Measurements from ENCODE around the gene ALDH16A1. TPM values are rescaled to one million over a fixed set of nuclear protein-coding genes. Genes with fewer than 3 reads are reported as not detected.

Gene ALDH16A1
- total RNA-seq, 1 experiment from 2014 or later = 50.9 TPM

- in situ Hi-C loops (cut with HindIII; ENCODE audit: low sequenced_read_pairs) = no loop called here
- no peak for DNase-seq (ENCODE audit: low spot score)
Measured at GRCh38 chr19:49497047-49497788, 44.2 kb downstream of the ALDH16A1 start.

- in situ Hi-C loops (cut with HindIII; ENCODE audit: low sequenced_read_pairs) = no loop called here
Measured at GRCh38 chr19:49497789-49498103, 44.7 kb downstream of the ALDH16A1 start.

GRCh38 chr19:49498475-49498874 is 45.5 kb downstream of the ALDH16A1 start:
- DNase-seq (ENCODE audit: low spot score) = no peak
- in situ Hi-C loops (cut with HindIII; ENCODE audit: low sequenced_read_pairs) = no loop called here

More at GRCh38 chr19:49497789-49498103, 44.7 kb downstream of the ALDH16A1 start:
- DNase-seq (ENCODE audit: low spot score) = no peak

GRCh38 chr19:49499030-49499670 is 46.1 kb downstream of the ALDH16A1 start:
- in situ Hi-C loops (cut with HindIII; ENCODE audit: low sequenced_read_pairs) = no loop called here
- DNase-seq (ENCODE audit: low spot score) = no peak

GRCh38 chr19:49502866-49503581 is 50.0 kb downstream of the ALDH16A1 start:
- peak; percentile 48 for DNase-seq (ENCODE audit: low spot score)
- in situ Hi-C loops (cut with HindIII; ENCODE audit: low sequenced_read_pairs) = no loop called here

GRCh38 chr19:49503582-49503962 is 50.5 kb downstream of the ALDH16A1 start:
- in situ Hi-C loops (cut with HindIII; ENCODE audit: low sequenced_read_pairs) = no loop called here
- DNase-seq (ENCODE audit: low spot score) = no peak

- DNase-seq (ENCODE audit: low spot score) = peak; percentile 42
- in situ Hi-C loops (cut with HindIII; ENCODE audit: low sequenced_read_pairs) = no loop called here
Measured at GRCh38 chr19:49506575-49507105, 53.6 kb downstream of the ALDH16A1 start.

GRCh38 chr19:49507803-49508494 is 54.9 kb downstream of the ALDH16A1 start:
- no peak for DNase-seq (ENCODE audit: low spot score)
- in situ Hi-C loops (cut with HindIII; ENCODE audit: low sequenced_read_pairs) = no loop called here

GRCh38 chr19:49512970-49513745 is 60.1 kb downstream of the ALDH16A1 start:
- DNase-seq (ENCODE audit: low spot score) = no peak
- in situ Hi-C loops (cut with HindIII; ENCODE audit: low sequenced_read_pairs) = loop anchor here (5.0 to 10.0 kb wide), 2 partner anchors 49 to 162 kb away; partner anchors contain the start of gene PRMT1

GRCh38 chr19:49513746-49514118 is 60.7 kb downstream of the ALDH16A1 start:
- DNase-seq (ENCODE audit: low spot score) = no peak
- in situ Hi-C loops (cut with HindIII; ENCODE audit: low sequenced_read_pairs) = loop anchor here (5.0 to 10.0 kb wide), 2 partner anchors 49 to 161 kb away; partner anchors contain the start of gene PRMT1

- in situ Hi-C loops (cut with HindIII; ENCODE audit: low sequenced_read_pairs) = loop anchor here (5.0 to 10.0 kb wide), 2 partner anchors 48 to 161 kb away; partner anchors contain the start of gene PRMT1
- no peak for DNase-seq (ENCODE audit: low spot score)
Measured at GRCh38 chr19:49514151-49514550, 61.1 kb downstream of the ALDH16A1 start.

- no peak for DNase-seq (ENCODE audit: low spot score)
- in situ Hi-C loops (cut with HindIII; ENCODE audit: low sequenced_read_pairs) = loop anchor here (10.0 kb wide), 1 partner anchor 159 kb away; the partner anchor contains the start of gene PRMT1
Measured at GRCh38 chr19:49515767-49516166, 62.7 kb downstream of the ALDH16A1 start.

GRCh38 chr19:49518033-49518432 is 65.0 kb downstream of the ALDH16A1 start:
- in situ Hi-C loops (cut with HindIII; ENCODE audit: low sequenced_read_pairs) = loop anchor here (10.0 kb wide), 1 partner anchor 157 kb away; the partner anchor contains the start of gene PRMT1
- DNase-seq (ENCODE audit: low spot score) = no peak

Other genes with a start within 250 kb of the ALDH16A1 start
- 6.6 TPM in 1 of 2 replicates, not detected in the other for gene SLC6A16, start 128.0 kb upstream of the ALDH16A1 start, total RNA-seq (2014; rRNA removed; shearing (Covaris generic))
- not detected in 2 replicates for gene CD37, start 117.8 kb upstream of the ALDH16A1 start, total RNA-seq (2014; rRNA removed; shearing (Covaris generic))
- gene TEAD2, start 90.8 kb upstream of the ALDH16A1 start, total RNA-seq (2014; rRNA removed; shearing (Covaris generic)) = 30.2 and 33.2 TPM in 2 replicates
- 6.2 and 7.3 TPM in 2 replicates for gene DKKL1, start 89.3 kb upstream of the ALDH16A1 start, total RNA-seq (2014; rRNA removed; shearing (Covaris generic))
- gene KASH5, start 65.0 kb upstream of the ALDH16A1 start, total RNA-seq (2014; rRNA removed; shearing (Covaris generic)) = not detected in 2 replicates
- not detected in 2 replicates for gene PTH2, start 29.8 kb upstream of the ALDH16A1 start, total RNA-seq (2014; rRNA removed; shearing (Covaris generic))
- 0.55 and 1.3 TPM in 2 replicates for gene GFY, start 27.8 kb upstream of the ALDH16A1 start, total RNA-seq (2014; rRNA removed; shearing (Covaris generic))
- 3.1 and 7.0 TPM in 2 replicates for gene SLC17A7, start 11.7 kb upstream of the ALDH16A1 start, total RNA-seq (2014; rRNA removed; shearing (Covaris generic))
- 148 and 183 TPM in 2 replicates for gene PIH1D1, start 1.4 kb upstream of the ALDH16A1 start, total RNA-seq (2014; rRNA removed; shearing (Covaris generic))
- 0.74 TPM in 1 of 2 replicates, not detected in the other for gene FLT3LG, start 21.0 kb downstream of the ALDH16A1 start, total RNA-seq (2014; rRNA removed; shearing (Covaris generic))
- gene RPL13A, start 34.4 kb downstream of the ALDH16A1 start, total RNA-seq (2014; rRNA removed; shearing (Covaris generic)) = 2,624 and 3,787 TPM in 2 replicates
- 2,371 and 2,995 TPM in 2 replicates for gene RPS11, start 43.2 kb downstream of the ALDH16A1 start, total RNA-seq (2014; rRNA removed; shearing (Covaris generic))
- 29.8 and 35.9 TPM in 2 replicates for gene FCGRT, start 59.4 kb downstream of the ALDH16A1 start, total RNA-seq (2014; rRNA removed; shearing (Covaris generic))
- 0.74 and 10.8 TPM in 2 replicates for gene RCN3, start 74.8 kb downstream of the ALDH16A1 start, total RNA-seq (2014; rRNA removed; shearing (Covaris generic))
- 69.6 and 97.3 TPM in 2 replicates for gene NOSIP, start 127.3 kb downstream of the ALDH16A1 start, total RNA-seq (2014; rRNA removed; shearing (Covaris generic))
- gene PRRG2, start 128.1 kb downstream of the ALDH16A1 start, total RNA-seq (2014; rRNA removed; shearing (Covaris generic)) = 1.9 TPM in 1 of 2 replicates, not detected in the other
- gene PRR12, start 138.0 kb downstream of the ALDH16A1 start, total RNA-seq (2014; rRNA removed; shearing (Covaris generic)) = 0.49 and 3.0 TPM in 2 replicates
- 116 and 140 TPM in 2 replicates for gene RRAS, start 186.9 kb downstream of the ALDH16A1 start, total RNA-seq (2014; rRNA removed; shearing (Covaris generic))
- gene SCAF1, start 189.0 kb downstream of the ALDH16A1 start, total RNA-seq (2014; rRNA removed; shearing (Covaris generic)) = 22.3 and 25.2 TPM in 2 replicates
- gene IRF3, start 212.6 kb downstream of the ALDH16A1 start, total RNA-seq (2014; rRNA removed; shearing (Covaris generic)) = 56.7 and 59.6 TPM in 2 replicates
- gene BCL2L12, start 212.7 kb downstream of the ALDH16A1 start, total RNA-seq (2014; rRNA removed; shearing (Covaris generic)) = 8.1 and 13.9 TPM in 2 replicates
- 633 and 640 TPM in 2 replicates for gene PRMT1, start 224.0 kb downstream of the ALDH16A1 start, total RNA-seq (2014; rRNA removed; shearing (Covaris generic))
- gene ADM5, start 236.4 kb downstream of the ALDH16A1 start, total RNA-seq (2014; rRNA removed; shearing (Covaris generic)) = 1.1 and 1.7 TPM in 2 replicates
- gene CPT1C, start 237.9 kb downstream of the ALDH16A1 start, total RNA-seq (2014; rRNA removed; shearing (Covaris generic)) = 38.8 and 54.5 TPM in 2 replicates